ENCODE measurements around the gene SLMAP. TPM values are rescaled to one million over a fixed set of nuclear protein-coding genes. Genes with fewer than 3 reads are reported as not detected.

Gene SLMAP
- total RNA-seq, 1 experiment from 2014 or later = 49.2 TPM

DNA sequence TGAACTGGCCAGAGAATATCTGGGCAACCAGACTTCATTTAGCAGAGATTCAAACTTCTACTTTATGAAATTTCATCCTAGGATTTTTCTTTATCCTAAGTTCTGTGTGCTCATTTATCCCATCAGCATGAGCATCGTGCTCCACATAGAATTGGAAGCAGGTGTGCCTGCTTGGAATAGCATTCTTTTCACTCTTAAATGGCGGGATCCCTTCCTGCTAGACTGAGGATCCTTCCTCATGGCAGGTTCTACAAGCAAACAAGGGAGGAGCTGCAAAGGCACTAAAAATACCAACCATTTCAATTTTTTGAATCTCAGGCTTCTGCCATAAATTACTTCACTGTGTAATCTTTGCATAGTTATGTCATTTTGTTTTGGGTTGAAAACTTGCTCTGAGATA, 177.5 kb downstream of the SLMAP start:
- CTCF ChIA-PET = no interaction called here
- POLR2A ChIA-PET = no interaction called here
- no peak overlapping the region for H3K27ac ChIP-seq (ENCODE audit: low read length)
- no peaks in the 10 kb centered on the region for H3K4me1 ChIP-seq (ENCODE audit: control insufficient read depth, insufficient read depth, low read length)
- H3K9me3 ChIP-seq (ENCODE audit: control insufficient read depth, insufficient read depth, low read depth, low read length) = no peaks in the 10 kb centered on the region
- ATAC-seq (no peak), DNase-seq (ENCODE audit: low read depth, low spot score) (no peak)
- in situ Hi-C loops (cut with HindIII; ENCODE audit: low pct_unique_long_range_greater_than_20kb, low sequenced_read_pairs) = no loop called here
- no peak overlapping the region for H3K4me3 ChIP-seq (ENCODE audit: low read depth in 2 of 2, low read length in 2 of 2)
- H3K27me3 ChIP-seq (ENCODE audit: control insufficient read depth, insufficient read depth, low read length) = no peaks in the 10 kb centered on the region
- BruUV-seq (replicated peaks) = no TSS peak
- TF ChIP-seq, protein P1, sequence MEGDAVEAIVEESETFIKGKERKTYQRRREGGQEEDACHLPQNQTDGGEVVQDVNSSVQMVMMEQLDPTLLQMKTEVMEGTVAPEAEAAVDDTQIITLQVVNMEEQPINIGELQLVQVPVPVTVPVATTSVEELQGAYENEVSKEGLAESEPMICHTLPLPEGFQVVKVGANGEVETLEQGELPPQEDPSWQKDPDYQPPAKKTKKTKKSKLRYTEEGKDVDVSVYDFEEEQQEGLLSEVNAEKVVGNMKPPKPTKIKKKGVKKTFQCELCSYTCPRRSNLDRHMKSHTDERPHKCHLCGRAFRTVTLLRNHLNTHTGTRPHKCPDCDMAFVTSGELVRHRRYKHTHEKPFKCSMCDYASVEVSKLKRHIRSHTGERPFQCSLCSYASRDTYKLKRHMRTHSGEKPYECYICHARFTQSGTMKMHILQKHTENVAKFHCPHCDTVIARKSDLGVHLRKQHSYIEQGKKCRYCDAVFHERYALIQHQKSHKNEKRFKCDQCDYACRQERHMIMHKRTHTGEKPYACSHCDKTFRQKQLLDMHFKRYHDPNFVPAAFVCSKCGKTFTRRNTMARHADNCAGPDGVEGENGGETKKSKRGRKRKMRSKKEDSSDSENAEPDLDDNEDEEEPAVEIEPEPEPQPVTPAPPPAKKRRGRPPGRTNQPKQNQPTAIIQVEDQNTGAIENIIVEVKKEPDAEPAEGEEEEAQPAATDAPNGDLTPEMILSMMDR (IDR thresholded peaks at IDR 0.05) = no peak
- TF ChIP-seq POLR2AphosphoS5 (IDR thresholded peaks at IDR 0.05; ENCODE audit: low read depth, low read length) (no peak), TCF7L2 (IDR thresholded peaks at IDR 0.05; ENCODE audit: low read depth, low read length) (no peak), SIN3A (IDR thresholded peaks at IDR 0.05; ENCODE audit: borderline replicate concordance, insufficient read depth, low read depth, low read length) (no peak)
- TF ChIP-seq, protein P2, sequence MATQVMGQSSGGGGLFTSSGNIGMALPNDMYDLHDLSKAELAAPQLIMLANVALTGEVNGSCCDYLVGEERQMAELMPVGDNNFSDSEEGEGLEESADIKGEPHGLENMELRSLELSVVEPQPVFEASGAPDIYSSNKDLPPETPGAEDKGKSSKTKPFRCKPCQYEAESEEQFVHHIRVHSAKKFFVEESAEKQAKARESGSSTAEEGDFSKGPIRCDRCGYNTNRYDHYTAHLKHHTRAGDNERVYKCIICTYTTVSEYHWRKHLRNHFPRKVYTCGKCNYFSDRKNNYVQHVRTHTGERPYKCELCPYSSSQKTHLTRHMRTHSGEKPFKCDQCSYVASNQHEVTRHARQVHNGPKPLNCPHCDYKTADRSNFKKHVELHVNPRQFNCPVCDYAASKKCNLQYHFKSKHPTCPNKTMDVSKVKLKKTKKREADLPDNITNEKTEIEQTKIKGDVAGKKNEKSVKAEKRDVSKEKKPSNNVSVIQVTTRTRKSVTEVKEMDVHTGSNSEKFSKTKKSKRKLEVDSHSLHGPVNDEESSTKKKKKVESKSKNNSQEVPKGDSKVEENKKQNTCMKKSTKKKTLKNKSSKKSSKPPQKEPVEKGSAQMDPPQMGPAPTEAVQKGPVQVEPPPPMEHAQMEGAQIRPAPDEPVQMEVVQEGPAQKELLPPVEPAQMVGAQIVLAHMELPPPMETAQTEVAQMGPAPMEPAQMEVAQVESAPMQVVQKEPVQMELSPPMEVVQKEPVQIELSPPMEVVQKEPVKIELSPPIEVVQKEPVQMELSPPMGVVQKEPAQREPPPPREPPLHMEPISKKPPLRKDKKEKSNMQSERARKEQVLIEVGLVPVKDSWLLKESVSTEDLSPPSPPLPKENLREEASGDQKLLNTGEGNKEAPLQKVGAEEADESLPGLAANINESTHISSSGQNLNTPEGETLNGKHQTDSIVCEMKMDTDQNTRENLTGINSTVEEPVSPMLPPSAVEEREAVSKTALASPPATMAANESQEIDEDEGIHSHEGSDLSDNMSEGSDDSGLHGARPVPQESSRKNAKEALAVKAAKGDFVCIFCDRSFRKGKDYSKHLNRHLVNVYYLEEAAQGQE (IDR thresholded peaks at IDR 0.05; ENCODE audit: insufficient read depth in 1 of 2, low read depth in 2 of 2, low read length in 1 of 2) = no peak
- intact Hi-C loops (cut with micrococcal nuclease; ENCODE audit: unreplicated experiment) = no loop called here
- no peaks in the 10 kb centered on the region; the same call in 1 of the 2 replicates for H3K36me3 ChIP-seq (ENCODE audit: control insufficient read depth, insufficient read depth, low read length)

DNA sequence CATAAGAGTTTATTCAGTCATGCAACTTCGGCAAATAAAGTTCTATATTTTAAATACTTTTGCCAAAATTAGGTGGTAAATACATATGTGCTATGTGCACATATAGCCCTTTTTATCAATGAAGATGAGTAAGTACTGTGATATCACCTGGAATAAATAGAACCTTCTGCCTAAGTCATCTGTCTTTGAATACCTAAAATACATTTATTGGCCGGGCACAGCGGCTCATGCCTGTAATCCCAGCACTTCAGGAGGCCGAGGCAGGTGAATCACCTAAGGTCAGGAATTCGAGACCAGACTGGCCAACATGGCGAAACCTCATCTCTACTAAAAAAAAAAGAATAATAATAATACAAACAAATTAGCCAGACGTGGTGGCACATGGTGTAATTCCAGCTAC, 178.3 kb downstream of the SLMAP start:
- in situ Hi-C loops (cut with HindIII; ENCODE audit: low pct_unique_long_range_greater_than_20kb, low sequenced_read_pairs) (no loop called here), intact Hi-C loops (cut with micrococcal nuclease; ENCODE audit: unreplicated experiment) (no loop called here)
- Histone ChIP-seq H3K4me1 (ENCODE audit: control insufficient read depth, insufficient read depth, low read length) (no peaks in the 10 kb centered on the region), H3K9me3 (ENCODE audit: control insufficient read depth, insufficient read depth, low read depth, low read length) (no peaks in the 10 kb centered on the region), H3K4me3 (ENCODE audit: low read depth in 2 of 2, low read length in 2 of 2) (no peak overlapping the region), H3K36me3 (ENCODE audit: control insufficient read depth, insufficient read depth, low read length) (no peaks in the 10 kb centered on the region), H3K27ac (ENCODE audit: low read length) (no peak overlapping the region), H3K27me3 (ENCODE audit: control insufficient read depth, insufficient read depth, low read length) (no peaks in the 10 kb centered on the region)
- no peak for DNase-seq (ENCODE audit: low read depth, low spot score)
- ChIA-PET CTCF (no interaction called here), POLR2A (no interaction called here)
- BruUV-seq (replicated peaks) = no TSS peak
- ATAC-seq = no peak
- TF ChIP-seq SIN3A (IDR thresholded peaks at IDR 0.05; ENCODE audit: borderline replicate concordance, insufficient read depth, low read depth, low read length) (no peak), TCF7L2 (IDR thresholded peaks at IDR 0.05; ENCODE audit: low read depth, low read length) (no peak), POLR2AphosphoS5 (IDR thresholded peaks at IDR 0.05; ENCODE audit: low read depth, low read length) (no peak)
- TF ChIP-seq, protein P1 (IDR thresholded peaks at IDR 0.05) = no peak
- TF ChIP-seq, protein P2 (IDR thresholded peaks at IDR 0.05; ENCODE audit: insufficient read depth in 1 of 2, low read depth in 2 of 2, low read length in 1 of 2) = no peak
